K562 (cell line): Measurements from ENCODE around the gene ARHGEF1. TPM values are rescaled to one million over a fixed set of nuclear protein-coding genes. Genes with fewer than 3 reads are reported as not detected.
A peak's percentile ranks its signal among the peaks of the same experiment; 100 is the strongest.

Experiments used
- ATAC-seq: fragments of 200-7000 bp; cut with Tn5 transposase; 3 replicates; pipeline ENCODE4 v1.9.1; 2020; ENCODE audit warnings: moderate library complexity
- BruUV-seq: library from RNA; stranded (reverse); fragments of 400-500 nt; replicated peaks from 2 replicates; lab custom pipeline; 2021; lab: Mats Ljungman, UMichigan
- CTCF ChIA-PET: fragments of 300-600 bp; formaldehyde crosslinking; extraction: SDS; loops from one replicate; lab custom pipeline; 2021; ENCODE audit warnings: low intra/inter-chr PET ratio; lab: Yijun Ruan, JAX
- POLR2A ChIA-PET: fragments of 300-600, 350-650 bp; sonication (Branson Sonifier 250); formaldehyde crosslinking; extraction: SDS; loops from one replicate; lab custom pipeline; 2021; ENCODE audit warnings: antibody characterized with exemption, inconsistent platforms; lab: Yijun Ruan, JAX
- DNase-seq, 4 experiments: peaks; one replicate each; pipeline versions ENCODE4 v3.0.0 to v3.0.0-alpha.2; 2011 to 2018; ENCODE audit warnings: low spot score in 3 of 4, mixed read lengths in 3 of 4; ENCODE audit errors: extremely low read depth in 1 of 4
- FAIRE-seq: peaks from 2 replicates; lab custom pipeline; 2011; peaks lifted over from hg19 to GRCh38; lab: Jason Lieb, UNC
- H2AFZ ChIP-seq: 2 replicates; pipeline ENCODE4 v1.6.0; 2011; ENCODE audit warnings: low read depth, low read length, control low read depth, inconsistent platforms
- H3K27ac ChIP-seq: fragments of 200-600 bp; 3 replicates; pipeline ENCODE4 v1.8.0; 2011; ENCODE audit warnings: low read depth, mild to moderate bottlenecking, control low read depth, inconsistent platforms, low read length, moderate library complexity, mixed read lengths; ENCODE audit errors: extremely low read depth
- H3K27me3 ChIP-seq, 2 experiments: fragments of 300-600 bp in 1 of 2; 2 replicates in 1 of 2; 3 replicates in 1 of 2; pipeline versions ENCODE4 v1.6.0 to v1.8.0; 2011; ENCODE audit warnings: inconsistent platforms in 2 of 2, low read length in 2 of 2, mild to moderate bottlenecking in 1 of 2, mixed read lengths in 1 of 2, moderate library complexity in 1 of 2; ENCODE audit not compliant: control insufficient read depth in 2 of 2, insufficient read depth in 2 of 2
- H3K36me3 ChIP-seq: fragments of 300-600 bp; 3 replicates; pipeline ENCODE4 v1.8.0; 2011; ENCODE audit warnings: mild to moderate bottlenecking, low read length, inconsistent platforms; ENCODE audit not compliant: control insufficient read depth, insufficient read depth
- H3K4me1 ChIP-seq, 2 experiments: fragments of 200-600 bp in 1 of 2; replicated peaks in 1 of 2; 2 replicates in 1 of 2; 3 replicates in 1 of 2; pipeline versions ENCODE4 v1.5.1 to v1.8.0; 2011; ENCODE audit warnings: inconsistent platforms in 2 of 2, low read length in 2 of 2, mild to moderate bottlenecking in 1 of 2, mixed read lengths in 1 of 2, moderate library complexity in 1 of 2; ENCODE audit not compliant: control insufficient read depth in 2 of 2, insufficient read depth in 2 of 2
- H3K4me2 ChIP-seq: 2 replicates; pipeline ENCODE4 v1.6.1; 2011; ENCODE audit warnings: low read length, control low read depth, inconsistent platforms, mixed read lengths; ENCODE audit not compliant: insufficient read depth
- H3K4me3 ChIP-seq: fragments of 200-600 bp; sonication (generic), shearing (Covaris generic); 2 replicates; pipeline ENCODE4 v1.5.1; 2016; ENCODE audit warnings: control low read depth, inconsistent platforms
- H3K79me2 ChIP-seq: fragments of 200-600 bp; 3 replicates; pipeline ENCODE4 v1.8.0; 2011; ENCODE audit warnings: low read length, inconsistent platforms; ENCODE audit not compliant: control insufficient read depth, insufficient read depth
- H3K9ac ChIP-seq, 2 experiments: 2 replicates each; pipeline versions ENCODE4 v1.6.0 to v1.6.1; 2011; ENCODE audit warnings: low read depth in 2 of 2, low read length in 2 of 2, control low read depth in 1 of 2, inconsistent platforms in 1 of 2, mild to moderate bottlenecking in 1 of 2, mixed read lengths in 1 of 2; ENCODE audit not compliant: insufficient read depth in 1 of 2
- H3K9me1 ChIP-seq: one replicate; pipeline ENCODE4 v1.6.0; 2011; ENCODE audit warnings: inconsistent platforms, mild to moderate bottlenecking, low read length, moderate library complexity; ENCODE audit not compliant: control insufficient read depth, insufficient read depth
- H3K9me3 ChIP-seq: replicated peaks from 2 replicates; pipeline ENCODE4 v1.5.1; 2011; ENCODE audit warnings: low read depth, low read length, inconsistent platforms; ENCODE audit not compliant: control insufficient read depth, insufficient read depth
- H4K20me1 ChIP-seq: replicated peaks from 2 replicates; pipeline ENCODE4 v1.6.1; 2011; ENCODE audit warnings: low read length, inconsistent platforms, mixed read lengths; ENCODE audit not compliant: control insufficient read depth, insufficient read depth
- EZH2 ChIP-seq: IDR thresholded peaks from 2 replicates; pipeline ENCODE4 v1.6.1; 2012; ENCODE audit warnings: low read depth, mild to moderate bottlenecking, inconsistent platforms, low read length, borderline replicate concordance
- PHB2 ChIP-seq: fragments of 450-650 bp; IDR thresholded peaks from 2 replicates; pipeline ENCODE4 v1.6.1; 2017; ENCODE audit warnings: low read depth
- POLR2G ChIP-seq: fragments of 200-400 bp; formaldehyde crosslinking; IDR thresholded peaks from 2 replicates; pipeline ENCODE4 v1.6.1; 2017; ENCODE audit warnings: low read depth, mild to moderate bottlenecking, antibody characterized with exemption, low read length, moderate library complexity
- ZBTB33 ChIP-seq: sonication (generic); formaldehyde crosslinking; IDR thresholded peaks from 2 replicates; pipeline ENCODE4 v1.8.1; 2023; ENCODE audit warnings: mild to moderate bottlenecking, missing genetic modification reagents
- WGBS: fragments of 100-300 bp; shearing (Covaris generic); methylation state at CpG from one replicate; pipeline ENCODE4 v1.1.6; 2016; ENCODE audit warnings: low coverage, mixed read lengths; ENCODE audit not compliant: insufficient coverage; ENCODE audit errors: missing lambda C conversion rate; 5-methylcytosine and 5-hydroxymethylcytosine counted together
- in situ Hi-C: fragments of 300-500 bp; cut with MboI; formaldehyde crosslinking; loops from 4 replicates; pipeline ENCODE4 v1.15.0; 2018; ENCODE audit warnings: inconsistent platforms, mixed read lengths
- intact Hi-C: fragments of 100-400 bp; cut with micrococcal nuclease; formaldehyde crosslinking; loops from 2 replicates; pipeline ENCODE4 v1.14.2; 2022
- polyA plus RNA-seq, 8 experiments: library from polyadenylated mRNA; depleted of rRNA in 4 of 8; stranded (reverse) in 5 of 8; unstranded in 3 of 8; fragments of >200 nt; fragmentation: Nextera tagmentation in 2 of 8; fragmentation: Illumina TruSeq in 1 of 8; extraction: Ambion mirVana in 2 of 8; extraction: Trizol in 1 of 8; gene quantifications; 2 replicates each; pipeline versions ENCODE4 v1.2.1 to v1.2.3, GENCODE V29; 2011 to 2014; ENCODE audit warnings: inconsistent platforms in 1 of 8, missing spikeins in 1 of 8
- total RNA-seq, 7 experiments: library from RNA; depleted of rRNA in 6 of 7; stranded (reverse); fragments of >200 nt in 6 of 7; fragmentation: Illumina TruSeq in 2 of 7; extraction: Trizol in 2 of 7; gene quantifications; 2 replicates each; pipeline versions ENCODE4 v1.2.1 to v1.2.3, GENCODE V29; 2011 to 2021; ENCODE audit warnings: low replicate concordance in 1 of 7
- TF ChIP-seq, protein P1 (sequence below): sonication (generic); formaldehyde crosslinking; IDR thresholded peaks from 2 replicates; pipeline ENCODE4 v1.8.1; 2022; ENCODE audit warnings: missing genetic modification reagents
- TF ChIP-seq, protein P2 (sequence below), 2 experiments: fragments of 450-650 bp in 1 of 2; sonication (generic) in 1 of 2; formaldehyde crosslinking in 1 of 2; IDR thresholded peaks; 2 replicates each; pipeline versions ENCODE4 v1.7.1 to v1.9.0; 2016 to 2022; ENCODE audit warnings: inconsistent platforms in 1 of 2, mild to moderate bottlenecking in 1 of 2, missing genetic modification reagents in 1 of 2

The ARHGEF1 gene
- total and polyA plus RNA-seq, 9 of the 15 experiments (the other 6 are each of a cell fraction or from before 2014, with no cell fraction given), result 1.9 to 149 (median 29.8) TPM

GRCh38 chr19:41892173-41892902, 9.4 kb downstream of the ARHGEF1 start:
- no TSS peak for BruUV-seq
- TF ChIP-seq, protein P1, sequence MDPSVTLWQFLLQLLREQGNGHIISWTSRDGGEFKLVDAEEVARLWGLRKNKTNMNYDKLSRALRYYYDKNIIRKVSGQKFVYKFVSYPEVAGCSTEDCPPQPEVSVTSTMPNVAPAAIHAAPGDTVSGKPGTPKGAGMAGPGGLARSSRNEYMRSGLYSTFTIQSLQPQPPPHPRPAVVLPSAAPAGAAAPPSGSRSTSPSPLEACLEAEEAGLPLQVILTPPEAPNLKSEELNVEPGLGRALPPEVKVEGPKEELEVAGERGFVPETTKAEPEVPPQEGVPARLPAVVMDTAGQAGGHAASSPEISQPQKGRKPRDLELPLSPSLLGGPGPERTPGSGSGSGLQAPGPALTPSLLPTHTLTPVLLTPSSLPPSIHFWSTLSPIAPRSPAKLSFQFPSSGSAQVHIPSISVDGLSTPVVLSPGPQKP (CRISPR knock-in tag), result no peak
- TF ChIP-seq EZH2, result no peak
- TF ChIP-seq ZBTB33 (CRISPR knock-in tag), result peak; percentile 49; the same call in 1 of the 2 replicates
- peak; percentile 74 for TF ChIP-seq POLR2G
- TF ChIP-seq, protein P2, sequence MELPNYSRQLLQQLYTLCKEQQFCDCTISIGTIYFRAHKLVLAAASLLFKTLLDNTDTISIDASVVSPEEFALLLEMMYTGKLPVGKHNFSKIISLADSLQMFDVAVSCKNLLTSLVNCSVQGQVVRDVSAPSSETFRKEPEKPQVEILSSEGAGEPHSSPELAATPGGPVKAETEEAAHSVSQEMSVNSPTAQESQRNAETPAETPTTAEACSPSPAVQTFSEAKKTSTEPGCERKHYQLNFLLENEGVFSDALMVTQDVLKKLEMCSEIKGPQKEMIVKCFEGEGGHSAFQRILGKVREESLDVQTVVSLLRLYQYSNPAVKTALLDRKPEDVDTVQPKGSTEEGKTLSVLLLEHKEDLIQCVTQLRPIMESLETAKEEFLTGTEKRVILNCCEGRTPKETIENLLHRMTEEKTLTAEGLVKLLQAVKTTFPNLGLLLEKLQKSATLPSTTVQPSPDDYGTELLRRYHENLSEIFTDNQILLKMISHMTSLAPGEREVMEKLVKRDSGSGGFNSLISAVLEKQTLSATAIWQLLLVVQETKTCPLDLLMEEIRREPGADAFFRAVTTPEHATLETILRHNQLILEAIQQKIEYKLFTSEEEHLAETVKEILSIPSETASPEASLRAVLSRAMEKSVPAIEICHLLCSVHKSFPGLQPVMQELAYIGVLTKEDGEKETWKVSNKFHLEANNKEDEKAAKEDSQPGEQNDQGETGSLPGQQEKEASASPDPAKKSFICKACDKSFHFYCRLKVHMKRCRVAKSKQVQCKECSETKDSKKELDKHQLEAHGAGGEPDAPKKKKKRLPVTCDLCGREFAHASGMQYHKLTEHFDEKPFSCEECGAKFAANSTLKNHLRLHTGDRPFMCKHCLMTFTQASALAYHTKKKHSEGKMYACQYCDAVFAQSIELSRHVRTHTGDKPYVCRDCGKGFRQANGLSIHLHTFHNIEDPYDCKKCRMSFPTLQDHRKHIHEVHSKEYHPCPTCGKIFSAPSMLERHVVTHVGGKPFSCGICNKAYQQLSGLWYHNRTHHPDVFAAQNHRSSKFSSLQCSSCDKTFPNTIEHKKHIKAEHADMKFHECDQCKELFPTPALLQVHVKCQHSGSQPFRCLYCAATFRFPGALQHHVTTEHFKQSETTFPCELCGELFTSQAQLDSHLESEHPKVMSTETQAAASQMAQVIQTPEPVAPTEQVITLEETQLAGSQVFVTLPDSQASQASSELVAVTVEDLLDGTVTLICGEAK (IDR thresholded peaks at IDR 0.05), result no peak
- TF ChIP-seq, protein P2 (CRISPR knock-in tag; IDR thresholded peaks at IDR 0.05), result no peak
- TF ChIP-seq PHB2, result no peak

More at GRCh38 chr19:41892173-41892902, 9.4 kb downstream of the ARHGEF1 start:
- ATAC-seq, result no peak; the same call in 2 of the 3 replicates
- in situ Hi-C loops (no loop called here), intact Hi-C loops (no loop called here)
- no peak for DNase-seq
- Histone ChIP-seq H3K27ac (no peak overlapping the region), H2AFZ (no peak overlapping the region), H3K9me3 (no peaks in the 10 kb centered on the region), H3K9ac (peak overlapping the region in 1 of 2 experiments; percentile 53; a peak in 2 of 4 replicates), H3K79me2 (peaks cover 2% of the 10 kb centered on the region; the same call in 1 of the 3 replicates), H3K4me1 (peaks cover 0 to 25% of the 10 kb centered on the region in 2 experiments; a peak in 2 of 5 replicates), H3K36me3 (peaks cover 75% of the 10 kb centered on the region; the same call in 2 of the 3 replicates), H3K4me3 (no peak overlapping the region), H3K4me2 (no peak overlapping the region), H4K20me1 (0 out of 2 replicates have a peak, but pooled peaks cover 4% of the 10 kb centered on the region), H3K9me1 (no peaks in the 10 kb centered on the region), H3K27me3 (no peaks in the 10 kb centered on the region)
- WGBS, result 91% methylated on average over 27 of the region's 34 CpGs
- POLR2A ChIA-PET, result interaction anchor here (0.7 to 2.5 kb wide), 3 partner anchors 9 to 13 kb away, joined by 3 to 11 read pairs (median 3); no protein-coding TSS in a partner anchor
- no peak for FAIRE-seq
- CTCF ChIA-PET, result no interaction called here
